ENCODE measurements around the gene AHRR.
A peak's percentile ranks its signal among the peaks of the same experiment; 100 is the strongest.
"Not testable (repeated sequence)": the region's sequence is repeated elsewhere in the genome, so short reads cannot be mapped to it uniquely, and the experiment has no call there.

The AHRR gene

GRCh38 chr5:383621-384020 lies 62.1 kb downstream of the AHRR start:
- no peak for DNase-seq
- in situ Hi-C loops (cut with HindIII; ENCODE audit: low pct_ligation_motif_present, low pct_unique_long_range_greater_than_20kb, low sequenced_read_pairs), result no loop called here

DNA sequence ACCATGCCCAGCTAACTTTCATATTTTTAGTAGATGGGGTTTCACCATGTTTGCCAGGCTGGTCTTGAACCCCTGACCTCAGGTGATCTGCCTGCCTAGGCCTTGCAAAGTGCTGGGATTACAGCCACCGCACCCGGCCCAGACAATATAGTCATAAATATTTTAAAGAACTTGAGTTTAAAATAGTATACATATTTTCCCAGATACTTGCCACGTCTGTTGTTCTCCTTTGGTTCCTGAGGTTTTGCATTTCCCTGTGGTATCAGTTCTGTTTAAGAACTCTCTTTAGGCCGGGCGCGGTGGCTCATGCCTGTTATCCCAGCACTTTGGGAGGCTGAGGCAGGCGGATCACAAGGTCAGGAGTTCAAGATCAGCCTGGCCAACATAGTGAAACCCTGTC lies 63.1 kb downstream of the AHRR start:
- DNase-seq; in situ Hi-C loops (cut with HindIII; ENCODE audit: low pct_ligation_motif_present, low pct_unique_long_range_greater_than_20kb, low sequenced_read_pairs): not testable (repeated sequence)

DNA sequence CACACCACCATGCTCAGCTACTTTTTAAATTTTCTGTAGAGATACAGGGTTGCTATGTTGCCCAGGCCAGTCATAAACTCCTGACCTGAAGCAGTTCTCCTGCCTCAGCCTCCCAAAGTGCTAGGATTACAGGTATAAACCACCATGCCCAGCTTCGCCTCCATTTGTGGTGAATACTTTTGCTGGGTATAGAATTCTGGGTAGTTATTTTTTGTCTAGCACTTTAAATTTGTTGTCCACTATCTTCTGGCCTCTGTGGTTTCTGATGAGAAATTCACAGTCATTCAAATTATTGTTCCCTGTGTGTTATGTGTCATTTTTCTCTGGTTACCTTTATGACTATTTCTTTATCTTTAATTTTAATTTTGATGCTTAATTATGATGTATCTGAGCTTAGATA lies 63.8 kb downstream of the AHRR start:
- in situ Hi-C loops (cut with HindIII; ENCODE audit: low pct_ligation_motif_present, low pct_unique_long_range_greater_than_20kb, low sequenced_read_pairs), result no loop called here
- no peak for DNase-seq

GRCh38 chr5:386432-387341 lies 65.2 kb downstream of the AHRR start:
- DNase-seq, result no peak
- in situ Hi-C loops (cut with HindIII; ENCODE audit: low pct_ligation_motif_present, low pct_unique_long_range_greater_than_20kb, low sequenced_read_pairs), result no loop called here

GRCh38 chr5:387491-388265 lies 66.2 kb downstream of the AHRR start:
- in situ Hi-C loops (cut with HindIII; ENCODE audit: low pct_ligation_motif_present, low pct_unique_long_range_greater_than_20kb, low sequenced_read_pairs), result no loop called here
- no peak for DNase-seq

- in situ Hi-C loops (cut with HindIII; ENCODE audit: low pct_ligation_motif_present, low pct_unique_long_range_greater_than_20kb, low sequenced_read_pairs), result no loop called here
- no peak for DNase-seq
Measured at GRCh38 chr5:388266-389196, 67.0 kb downstream of the AHRR start.

DNA sequence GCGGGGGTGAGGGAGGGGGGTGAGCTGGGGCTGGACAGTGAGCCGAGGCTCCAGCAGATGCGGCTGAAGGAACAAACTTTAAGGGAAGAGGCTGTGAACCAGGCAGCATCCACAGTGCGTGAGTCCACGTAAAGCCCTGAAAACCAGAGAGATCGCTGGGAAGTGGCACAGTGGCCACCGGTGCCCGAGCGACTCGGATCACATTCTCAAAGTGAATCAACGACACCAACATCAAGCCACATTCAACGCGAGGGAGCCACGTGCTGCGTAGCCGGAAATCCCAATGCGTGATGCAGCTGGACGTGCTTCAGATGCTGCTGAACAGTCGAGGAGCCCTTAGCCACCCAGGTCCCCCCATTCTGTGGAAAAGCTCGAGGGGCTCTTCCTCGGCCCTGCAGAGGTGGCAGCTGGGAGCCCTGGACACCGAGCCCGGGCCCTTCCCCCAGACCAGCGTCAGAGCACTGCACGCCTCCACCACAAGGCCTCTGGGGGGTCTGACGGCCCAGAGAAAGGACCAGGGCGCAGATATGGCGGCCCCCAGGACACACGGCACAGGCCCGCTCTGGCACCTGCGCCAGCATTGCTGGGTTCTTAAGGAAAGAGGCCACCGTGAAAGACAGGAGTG lies 67.8 kb downstream of the AHRR start:
- DNase-seq, result no peak
- in situ Hi-C loops (cut with HindIII; ENCODE audit: low pct_ligation_motif_present, low pct_unique_long_range_greater_than_20kb, low sequenced_read_pairs), result no loop called here

DNA sequence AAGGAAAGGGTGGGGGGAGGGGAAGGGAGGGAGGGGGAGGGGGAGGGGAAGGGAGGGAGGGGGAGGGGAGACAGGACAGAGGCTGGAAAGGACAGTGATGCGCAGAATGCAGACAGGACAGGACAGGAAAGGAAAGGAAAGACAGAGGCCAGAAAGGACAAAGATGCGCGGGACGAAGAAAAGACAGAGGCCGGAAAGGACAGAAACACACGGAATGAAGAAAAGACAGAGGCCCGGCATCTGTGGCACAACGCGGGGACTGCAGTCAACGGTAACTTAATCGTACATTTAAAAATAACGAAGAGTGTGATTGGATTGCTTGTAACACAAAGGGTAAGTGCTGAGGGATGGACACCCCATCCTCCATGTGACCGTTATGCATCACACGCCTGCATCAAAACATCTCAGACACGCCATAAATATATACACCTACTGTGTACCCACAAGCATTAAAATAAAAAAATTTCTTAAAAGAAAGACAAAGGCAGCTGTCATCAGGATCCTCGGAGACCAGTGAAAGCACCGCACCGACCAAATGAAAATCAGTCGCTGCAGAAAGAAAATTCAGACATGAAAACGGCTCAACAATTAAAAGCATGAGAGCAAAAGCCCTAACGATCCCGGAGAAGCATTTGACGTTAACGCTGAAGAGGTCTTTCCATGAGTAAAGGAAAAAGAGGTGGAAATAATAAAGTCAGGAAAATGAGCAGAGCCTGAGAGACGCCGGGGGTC lies 68.5 kb downstream of the AHRR start:
- DNase-seq, result no peak
- in situ Hi-C loops (cut with HindIII; ENCODE audit: low pct_ligation_motif_present, low pct_unique_long_range_greater_than_20kb, low sequenced_read_pairs), result no loop called here

DNA sequence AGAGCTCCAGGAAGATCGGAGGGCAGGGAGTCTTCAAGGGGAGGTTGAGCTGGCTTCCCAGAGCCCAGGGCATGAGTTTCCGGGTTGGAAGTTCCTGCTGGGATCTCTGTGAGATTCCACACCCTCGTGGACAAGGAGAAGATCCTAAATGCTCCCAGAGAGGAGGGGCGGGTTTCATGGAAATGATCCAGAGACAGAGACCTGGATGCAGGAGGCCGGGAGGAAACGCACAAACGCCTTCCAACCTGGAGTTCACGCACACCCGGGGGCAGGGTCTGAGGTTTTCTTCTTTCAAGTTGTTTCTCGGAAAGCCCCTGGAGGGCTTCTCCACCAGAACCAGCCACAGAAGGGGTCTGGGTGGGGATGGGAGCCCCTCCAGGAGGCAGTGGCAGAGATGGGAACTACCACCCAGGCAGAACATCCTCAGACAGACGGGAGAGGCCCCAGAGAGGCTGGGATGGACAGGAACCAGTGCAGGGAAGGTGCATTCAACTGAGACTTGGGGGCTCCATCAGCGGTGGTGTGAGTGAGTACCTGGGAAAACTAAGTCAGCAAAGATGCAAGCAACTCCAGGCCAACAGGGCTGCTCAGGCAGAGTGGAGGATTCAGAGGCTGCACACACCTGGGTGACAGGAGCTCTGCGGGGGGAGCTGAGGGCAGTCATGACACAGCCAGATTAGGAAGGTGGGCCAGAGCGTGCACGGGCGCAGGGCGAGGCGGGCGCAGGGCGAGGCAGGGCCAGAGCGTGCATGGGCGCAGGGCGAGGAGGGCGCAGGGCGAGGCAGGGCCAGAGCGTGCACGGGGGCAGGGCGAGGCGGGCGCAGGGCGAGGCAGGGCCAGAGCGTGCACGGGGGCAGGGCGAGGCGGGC lies 69.3 kb downstream of the AHRR start:
- in situ Hi-C loops (cut with HindIII; ENCODE audit: low pct_ligation_motif_present, low pct_unique_long_range_greater_than_20kb, low sequenced_read_pairs), result no loop called here
- DNase-seq, result no peak

DNA sequence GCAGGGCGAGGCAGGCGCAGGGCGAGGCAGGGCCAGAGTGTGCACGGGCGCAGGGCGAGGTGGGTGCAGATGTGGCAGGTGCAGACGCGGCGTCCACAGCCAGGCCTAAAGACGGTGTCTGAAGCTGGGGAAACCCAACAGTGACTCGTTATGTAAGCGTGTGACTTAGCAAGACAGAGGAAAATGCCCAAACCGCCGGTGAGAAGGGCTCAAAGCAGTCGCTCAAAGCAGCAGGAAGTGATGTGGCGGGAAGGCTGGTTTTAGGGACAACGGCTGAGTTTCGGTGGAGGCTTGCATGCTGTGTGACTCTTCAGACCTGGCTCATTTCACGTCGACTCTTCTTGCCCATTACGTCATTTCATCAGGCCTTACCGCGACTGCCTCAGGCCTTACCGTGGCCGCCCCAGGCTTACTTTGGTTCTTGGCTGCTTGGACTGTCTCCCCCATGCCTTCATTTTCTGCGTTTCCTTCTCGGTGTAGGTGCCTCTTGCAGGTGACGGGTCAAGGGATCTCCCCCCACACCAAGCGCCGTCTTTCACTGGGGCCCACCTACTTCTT lies 71.0 kb downstream of the AHRR start:
- in situ Hi-C loops (cut with HindIII; ENCODE audit: low pct_ligation_motif_present, low pct_unique_long_range_greater_than_20kb, low sequenced_read_pairs), result no loop called here
- no peak for DNase-seq

- in situ Hi-C loops (cut with HindIII; ENCODE audit: low pct_ligation_motif_present, low pct_unique_long_range_greater_than_20kb, low sequenced_read_pairs), result no loop called here
Measured at GRCh38 chr5:393846-394275, 72.3 kb downstream of the AHRR start.

GRCh38 chr5:394671-395155 lies 73.2 kb downstream of the AHRR start:
- DNase-seq, result no peak
- in situ Hi-C loops (cut with HindIII; ENCODE audit: low pct_ligation_motif_present, low pct_unique_long_range_greater_than_20kb, low sequenced_read_pairs), result no loop called here

More at GRCh38 chr5:393846-394275, 72.3 kb downstream of the AHRR start:
- DNase-seq, result no peak

DNA sequence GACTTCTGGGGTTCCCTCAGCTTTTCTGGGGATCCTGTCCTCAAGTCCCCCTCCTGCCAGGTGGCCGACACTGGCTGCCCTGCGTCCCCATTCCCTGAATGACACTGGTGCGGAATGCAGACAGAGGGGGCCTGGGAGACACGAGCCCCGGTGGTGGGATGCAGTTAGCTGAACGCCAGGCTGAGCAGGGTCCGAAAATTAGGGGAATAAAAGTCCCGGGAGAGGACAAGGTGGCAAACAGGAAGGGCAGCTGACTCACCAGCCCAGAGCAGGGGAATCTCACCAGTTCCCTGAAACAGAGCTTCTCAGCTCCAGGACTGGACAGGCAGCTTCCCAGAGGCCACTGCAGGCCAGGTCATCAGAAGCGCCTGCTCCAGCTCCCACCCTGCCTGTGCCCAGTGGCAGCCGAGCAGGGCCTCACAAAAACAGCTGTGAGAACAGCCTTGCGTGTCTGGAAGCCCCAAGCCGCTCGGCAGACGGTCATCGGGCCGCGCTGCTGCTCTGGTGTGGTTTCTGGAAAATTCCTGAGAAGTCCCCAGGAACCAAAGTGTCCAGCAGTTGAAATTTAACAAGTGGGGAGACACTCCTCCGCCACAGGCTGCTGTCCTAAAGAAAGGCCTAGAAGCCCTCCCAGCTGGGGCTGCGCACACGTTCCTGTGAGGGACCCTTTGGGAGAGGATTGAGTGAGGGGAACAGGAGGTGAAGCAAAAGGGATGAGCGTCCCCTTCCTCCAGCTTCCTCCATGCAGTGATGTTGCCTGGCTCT lies 73.8 kb downstream of the AHRR start:
- in situ Hi-C loops (cut with HindIII; ENCODE audit: low pct_ligation_motif_present, low pct_unique_long_range_greater_than_20kb, low sequenced_read_pairs), result no loop called here
- DNase-seq, result peak; percentile 4

GRCh38 chr5:395921-396530 lies 74.5 kb downstream of the AHRR start:
- DNase-seq, result no peak
- in situ Hi-C loops (cut with HindIII; ENCODE audit: low pct_ligation_motif_present, low pct_unique_long_range_greater_than_20kb, low sequenced_read_pairs), result no loop called here

- in situ Hi-C loops (cut with HindIII; ENCODE audit: low pct_ligation_motif_present, low pct_unique_long_range_greater_than_20kb, low sequenced_read_pairs), result no loop called here
- DNase-seq, result no peak
Measured at GRCh38 chr5:396531-396961, 75.0 kb downstream of the AHRR start.

All from ACHN (cell line).